Dedifferentiated amniotic fluid mesenchymal stem cell (primary cell): Measurements from ENCODE around the gene CCDC60.

ENCODE experiments used
- DNase-seq: peaks from one replicate; pipeline ENCODE4 v3.0.0-alpha.2; 2016; ENCODE audit errors: extremely low spot score

CCDC60 gene

DNA sequence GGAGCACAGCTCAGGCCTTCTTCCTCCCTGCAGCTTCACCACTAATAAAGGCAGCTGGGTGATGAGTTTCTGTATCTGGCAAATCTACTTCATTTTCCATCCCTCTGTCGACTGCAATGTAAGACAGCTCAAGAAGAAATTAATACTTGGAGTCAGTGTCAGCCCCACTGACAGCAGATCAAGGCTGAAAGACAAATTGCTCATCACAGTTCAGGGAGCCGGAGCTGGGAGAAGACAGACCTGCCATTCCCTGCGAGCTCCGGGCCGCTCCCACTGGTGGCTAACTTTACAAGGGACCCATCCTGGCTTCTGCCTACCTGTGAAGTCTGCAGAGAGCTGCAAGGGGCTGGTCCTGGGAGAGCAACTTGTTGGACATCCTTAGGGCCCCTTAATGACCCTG, 49.8 kb downstream of the CCDC60 start:
- DNase-seq, result no peak

GRCh38 chr12:119385659-119386058, 51.1 kb downstream of the CCDC60 start:
- no peak for DNase-seq

DNA sequence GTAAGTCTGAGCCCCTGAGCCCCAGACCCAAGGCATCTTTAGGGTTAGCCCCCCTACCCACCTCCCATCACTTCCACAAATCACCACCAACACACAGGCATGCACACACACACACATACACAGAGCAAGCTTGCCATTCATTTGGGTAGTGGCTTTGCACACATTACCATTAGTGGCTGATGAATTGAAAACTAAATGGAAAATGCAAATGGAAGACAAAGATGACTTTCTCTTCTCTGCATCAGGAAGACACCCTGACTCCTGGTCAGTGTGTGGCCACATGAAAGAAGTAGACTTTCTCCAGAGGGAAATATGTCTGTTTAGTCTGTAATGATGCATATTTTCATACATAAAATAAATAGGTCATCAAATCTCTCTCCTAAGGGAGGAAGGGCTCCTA, 55.2 kb downstream of the CCDC60 start:
- no peak for DNase-seq

GRCh38 chr12:119391673-119392072, 57.1 kb downstream of the CCDC60 start:
- no peak for DNase-seq

DNA sequence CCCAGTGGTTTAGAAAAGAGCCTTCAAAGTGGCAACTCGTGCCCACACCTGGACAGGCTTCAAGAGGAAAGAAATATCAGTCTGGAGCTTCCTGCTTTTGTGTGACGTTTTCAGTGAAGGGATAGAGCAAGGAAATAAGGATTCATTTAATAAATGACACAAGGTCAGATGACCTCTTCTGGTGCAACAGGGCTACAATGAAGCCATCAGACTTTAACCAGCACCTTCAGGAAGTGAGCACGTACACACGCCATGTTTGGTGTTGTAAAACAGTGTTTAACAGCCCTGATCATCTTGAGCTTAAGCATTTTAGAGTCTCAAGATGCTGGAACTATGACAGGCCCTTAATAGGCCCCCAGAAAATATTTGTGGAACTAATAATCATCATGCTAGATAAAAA, 59.1 kb downstream of the CCDC60 start:
- no peak for DNase-seq

DNA sequence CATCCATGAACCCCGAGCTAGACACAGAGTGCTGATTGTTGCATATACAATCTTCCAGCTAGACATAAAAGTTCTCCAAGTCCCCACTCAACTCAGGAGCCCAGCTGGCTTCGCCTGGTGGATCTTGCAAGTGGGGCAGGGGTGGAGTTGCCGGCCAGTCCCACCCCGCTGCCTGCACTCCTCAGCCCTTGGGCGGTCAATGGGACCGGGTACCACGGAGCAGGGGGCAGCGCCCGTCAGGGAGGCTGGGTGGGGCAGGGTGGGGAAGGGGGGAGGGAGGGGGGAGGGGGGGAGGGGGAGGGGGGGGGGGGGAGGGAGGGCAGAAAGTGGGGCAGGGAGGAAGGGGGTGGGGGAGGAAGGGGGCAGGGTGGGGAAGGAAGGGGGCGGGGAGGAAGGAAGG, 63.0 kb downstream of the CCDC60 start:
- no peak for DNase-seq

GRCh38 chr12:119398190-119398589, 63.7 kb downstream of the CCDC60 start:
- DNase-seq, result no peak

GRCh38 chr12:119399301-119399700, 64.8 kb downstream of the CCDC60 start:
- DNase-seq, result no peak

GRCh38 chr12:119406308-119406707, 71.8 kb downstream of the CCDC60 start:
- DNase-seq, result no peak

DNA sequence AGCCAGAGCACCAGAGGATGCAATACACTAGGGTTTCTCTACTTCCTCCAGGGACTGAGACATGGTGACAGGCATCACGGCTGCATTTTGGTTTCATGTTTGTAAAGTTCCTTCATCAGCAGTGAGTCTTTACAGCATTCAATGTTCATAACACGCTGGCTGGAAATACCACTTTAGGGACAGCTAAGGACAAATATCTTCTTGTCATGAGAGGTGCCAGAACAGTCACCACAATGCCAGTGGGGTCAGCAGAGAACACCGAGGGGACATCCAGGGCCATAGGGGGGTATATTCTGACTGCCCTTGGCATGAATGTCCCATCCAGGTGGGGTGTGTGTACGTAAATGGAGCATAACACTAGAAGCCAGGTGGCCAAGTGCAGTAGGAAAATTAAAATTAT, 72.3 kb downstream of the CCDC60 start:
- no peak for DNase-seq

DNA sequence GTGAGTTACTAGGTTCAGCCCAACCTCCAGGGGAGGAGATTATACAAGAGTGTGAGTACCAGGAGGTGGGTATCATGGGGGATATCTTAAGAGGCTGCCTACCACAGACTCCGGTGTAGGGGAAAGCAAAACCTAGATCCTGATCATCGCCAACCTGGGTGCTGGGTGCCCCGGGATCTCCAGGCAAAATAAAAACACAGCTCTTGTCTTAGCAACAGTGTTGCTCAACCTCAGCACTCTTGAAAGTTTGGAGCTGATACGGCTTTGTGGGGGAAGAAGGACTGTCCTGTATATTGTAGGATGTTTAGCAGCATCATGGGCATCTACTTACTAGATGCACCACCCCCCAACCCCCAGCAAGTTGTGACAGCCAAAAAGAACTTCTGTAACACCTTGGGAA, 74.5 kb downstream of the CCDC60 start:
- no peak for DNase-seq

DNA sequence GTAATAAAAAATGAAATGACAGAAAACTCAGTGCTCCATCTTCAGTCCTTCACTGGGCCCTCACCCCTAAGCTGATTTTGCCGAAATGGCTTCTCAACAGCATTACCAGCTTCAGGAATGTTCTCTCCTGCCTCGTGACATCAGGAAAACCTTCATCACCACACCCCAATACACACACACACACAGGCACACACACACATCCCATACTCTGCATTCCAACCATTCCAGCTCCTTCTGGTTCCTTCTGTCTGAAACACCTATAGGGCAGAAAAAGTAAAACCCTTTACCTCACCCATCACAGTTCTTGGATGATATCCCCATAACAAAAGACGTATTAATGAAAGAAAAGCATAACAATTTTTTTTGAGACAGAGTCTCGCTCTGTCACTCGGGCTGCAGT, 75.9 kb downstream of the CCDC60 start:
- DNase-seq, result no peak

GRCh38 chr12:119412306-119412705, 77.8 kb downstream of the CCDC60 start:
- DNase-seq, result no peak

- DNase-seq, result no peak
Observed at GRCh38 chr12:119412811-119413794, 78.6 kb downstream of the CCDC60 start.

- no peak for DNase-seq
Observed at GRCh38 chr12:119415714-119416113, 81.2 kb downstream of the CCDC60 start.

DNA sequence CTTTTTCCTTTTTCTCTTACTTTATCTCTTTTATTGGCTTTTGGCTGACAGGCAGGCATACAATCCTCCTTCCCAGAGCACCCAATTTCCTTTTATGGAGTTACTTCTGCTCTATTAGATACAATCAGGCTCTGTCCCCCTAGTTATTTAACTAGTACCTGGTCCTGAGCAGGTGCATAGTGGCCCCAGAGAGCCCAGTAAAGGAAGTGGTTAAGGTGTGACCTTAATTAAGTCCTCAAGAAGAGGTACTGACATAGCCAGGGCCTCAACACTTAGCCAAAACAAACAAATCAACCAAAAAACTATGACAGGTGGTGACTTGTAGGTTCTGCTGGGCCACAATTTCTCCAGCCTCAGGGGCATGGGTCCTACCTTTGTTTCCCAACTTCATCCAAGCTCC, 82.9 kb downstream of the CCDC60 start:
- DNase-seq, result no peak

DNA sequence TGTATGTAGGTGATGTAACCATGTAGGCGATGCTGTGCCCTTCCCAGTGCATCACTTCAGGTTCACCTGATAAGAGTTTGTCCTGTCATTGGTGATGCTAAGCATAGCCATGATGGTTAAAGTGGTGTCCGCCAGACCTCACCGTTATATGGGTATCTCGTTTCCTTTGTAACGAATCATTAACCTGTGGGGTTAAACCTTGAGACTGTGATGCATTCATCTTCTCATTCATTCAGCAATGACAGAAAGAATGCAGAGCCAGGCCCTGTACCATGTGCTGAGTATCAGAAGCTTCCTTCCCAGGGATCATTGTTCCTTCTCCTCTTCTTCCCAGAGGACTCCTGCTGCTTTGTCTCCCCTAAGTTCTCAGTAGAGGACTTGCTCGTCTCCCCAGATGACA, 84.9 kb downstream of the CCDC60 start:
- DNase-seq, result no peak

- no peak for DNase-seq
Observed at GRCh38 chr12:119423285-119423684, 88.8 kb downstream of the CCDC60 start.

DNA sequence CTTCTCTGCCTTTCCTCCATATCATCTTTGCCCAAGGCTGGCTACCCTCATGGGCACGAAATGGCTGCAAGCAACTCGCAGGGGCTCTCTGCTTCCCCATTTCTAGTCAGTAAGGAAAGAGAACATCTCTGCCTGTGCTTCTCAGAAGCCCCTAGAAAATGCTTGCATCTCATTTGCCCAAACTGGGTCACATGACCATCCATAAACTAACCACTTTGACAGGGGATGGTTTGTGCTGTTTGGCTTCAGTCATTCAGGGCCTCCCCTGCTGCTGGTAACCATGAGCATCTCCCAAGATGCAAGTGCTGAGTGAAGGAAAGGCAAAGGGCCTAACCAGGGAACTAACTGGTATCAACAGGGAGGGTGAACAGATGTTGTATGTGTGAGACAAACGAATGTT, 91.1 kb downstream of the CCDC60 start:
- no peak for DNase-seq

DNA sequence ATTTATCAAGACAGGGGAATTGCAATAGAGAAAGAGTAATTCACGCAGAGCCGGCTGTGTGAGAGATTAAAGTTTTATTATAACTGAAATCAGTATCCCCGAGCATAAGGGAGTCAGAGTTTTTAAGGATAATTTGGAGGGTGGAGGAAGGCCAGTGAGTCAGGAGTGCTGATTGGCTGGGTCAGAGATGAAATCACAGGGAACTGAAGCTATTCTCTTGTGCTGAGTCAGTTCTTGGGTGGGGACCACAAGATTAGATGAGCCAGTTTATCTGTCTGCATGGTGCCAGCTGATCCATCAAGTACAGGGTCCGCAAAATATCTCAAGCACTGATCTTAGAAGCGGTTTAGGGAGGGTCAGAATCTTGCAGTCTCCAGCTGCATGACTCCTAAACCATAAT, 96.6 kb downstream of the CCDC60 start:
- no peak for DNase-seq

DNA sequence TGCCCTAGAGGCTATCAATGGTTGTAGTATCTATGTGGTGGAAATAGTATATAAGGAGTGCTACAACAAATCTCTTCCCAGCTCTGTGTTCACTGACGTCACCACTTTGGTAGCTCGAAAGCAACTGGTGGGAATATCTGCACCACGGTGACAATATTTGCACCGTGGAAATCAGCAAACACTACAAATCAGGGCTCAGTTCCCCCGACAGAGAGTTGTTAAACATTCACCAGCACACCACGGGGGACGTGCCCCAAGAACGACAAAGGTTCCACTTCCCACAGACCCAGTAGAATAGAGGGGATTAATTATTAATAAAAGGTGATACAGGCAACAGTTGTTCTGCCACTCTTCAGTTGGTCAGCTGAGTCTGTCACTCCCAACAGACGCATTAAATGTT, 98.4 kb downstream of the CCDC60 start:
- DNase-seq, result no peak

- no peak for DNase-seq
Observed at GRCh38 chr12:119440803-119441360, 106.4 kb downstream of the CCDC60 start.

- DNase-seq, result no peak
Observed at GRCh38 chr12:119444462-119445044, 110.0 kb downstream of the CCDC60 start.
